GM19467 (cell line): ENCODE data around the gene S100A16.
"Not testable (repeated sequence)": the region's sequence is repeated elsewhere in the genome, so short reads cannot be mapped to it uniquely, and the experiment has no call there.

Experiments
- ATAC-seq: cut with Tn5 transposase; IDR thresholded peaks from one replicate; pipeline ENCODE4 v1.9.1; 2021; ENCODE audit warnings: mild to moderate bottlenecking, moderate library complexity; ENCODE audit not compliant: unreplicated experiment

The S100A16 gene

GRCh38 chr1:153588482-153588881, 24.5 kb downstream of the S100A16 start:
- no peak for ATAC-seq

DNA sequence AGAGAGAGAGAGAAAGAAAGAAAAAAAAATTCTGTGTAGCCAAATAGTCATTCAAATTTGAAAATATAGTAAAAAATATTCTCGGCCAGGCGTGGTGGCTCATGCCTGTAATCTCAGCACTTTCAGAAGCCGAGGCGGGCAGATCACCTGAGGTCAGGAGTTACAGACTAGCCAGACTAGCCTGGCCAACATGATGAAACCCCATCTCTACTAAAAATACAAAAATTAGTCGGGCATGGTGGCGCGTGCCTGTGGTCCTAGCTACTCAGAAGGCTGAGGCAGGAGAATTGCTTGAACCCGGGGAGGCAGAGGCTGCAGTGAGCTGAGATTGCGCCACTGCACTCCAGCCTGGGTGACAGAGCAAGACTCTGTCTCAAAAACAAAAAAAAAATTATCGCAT, 24.9 kb downstream of the S100A16 start:
- not testable (repeated sequence) for ATAC-seq

DNA sequence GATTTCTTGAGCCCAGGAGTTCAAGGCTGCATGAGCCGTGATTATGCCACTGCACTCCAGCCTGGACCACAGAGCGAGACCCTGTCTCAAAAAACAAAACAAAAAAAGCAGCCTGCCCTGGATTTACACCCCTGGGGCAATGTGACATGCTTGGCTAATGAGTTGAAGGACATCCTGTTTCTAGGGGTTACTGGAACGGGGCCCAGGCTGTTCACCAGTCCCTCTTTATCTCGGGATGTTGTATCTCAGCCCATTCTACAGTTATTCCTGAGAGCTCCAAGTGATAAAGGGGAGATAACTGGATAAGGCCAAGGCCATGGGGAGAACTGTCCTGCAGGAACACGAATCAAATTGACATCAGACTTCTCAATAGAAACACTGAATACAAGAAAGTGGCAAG, 25.6 kb downstream of the S100A16 start:
- ATAC-seq: no peak

- no peak for ATAC-seq
These were observed 26.6 kb downstream of the S100A16 start for GRCh38 chr1:153586347-153586746.

DNA sequence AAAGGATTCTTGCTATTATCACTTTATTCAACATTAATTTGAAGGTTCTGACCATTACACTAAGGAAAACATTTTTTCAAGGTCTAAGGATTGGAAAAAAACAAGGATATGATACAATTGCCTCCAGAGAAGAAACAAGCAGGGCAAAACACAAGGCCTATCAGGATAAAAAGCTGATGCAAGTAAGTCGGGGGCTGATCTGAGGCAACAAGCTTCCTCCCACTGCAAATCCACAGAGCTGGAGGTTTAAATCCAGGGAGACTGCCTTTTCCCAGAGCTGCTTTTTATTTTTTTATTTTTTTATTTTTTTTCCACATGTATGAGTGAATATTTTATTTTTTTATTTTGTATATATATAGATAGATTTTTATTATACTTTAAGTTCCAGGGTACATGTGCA, 27.9 kb downstream of the S100A16 start:
- ATAC-seq: no peak

GRCh38 chr1:153583976-153584375, 29.0 kb downstream of the S100A16 start:
- ATAC-seq: no peak

GRCh38 chr1:153583514-153583913, 29.4 kb downstream of the S100A16 start:
- not testable (repeated sequence) for ATAC-seq

- not testable (repeated sequence) for ATAC-seq
These were observed 30.1 kb downstream of the S100A16 start for GRCh38 chr1:153582836-153583235.

GRCh38 chr1:153578936-153579335, 34.0 kb downstream of the S100A16 start:
- ATAC-seq: no peak

DNA sequence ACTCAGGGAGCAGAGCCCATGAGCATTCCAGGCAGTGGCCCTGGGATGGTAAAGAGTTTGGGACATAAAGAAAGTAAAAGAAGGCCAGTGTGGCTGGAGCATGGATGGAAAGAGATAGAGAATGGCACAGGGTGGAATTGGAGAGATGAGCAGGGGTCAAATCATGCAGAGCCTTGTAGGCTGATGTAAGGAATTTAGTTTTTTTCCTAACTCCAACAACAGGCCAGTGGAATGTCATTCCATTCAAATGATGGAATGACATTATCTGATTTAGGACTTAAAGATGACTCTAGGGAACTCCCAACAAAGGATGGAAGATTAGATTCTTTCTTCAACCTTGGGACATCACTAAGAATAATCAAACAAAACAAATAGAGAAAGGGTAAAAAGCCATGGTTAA, 34.4 kb downstream of the S100A16 start:
- no peak for ATAC-seq

DNA sequence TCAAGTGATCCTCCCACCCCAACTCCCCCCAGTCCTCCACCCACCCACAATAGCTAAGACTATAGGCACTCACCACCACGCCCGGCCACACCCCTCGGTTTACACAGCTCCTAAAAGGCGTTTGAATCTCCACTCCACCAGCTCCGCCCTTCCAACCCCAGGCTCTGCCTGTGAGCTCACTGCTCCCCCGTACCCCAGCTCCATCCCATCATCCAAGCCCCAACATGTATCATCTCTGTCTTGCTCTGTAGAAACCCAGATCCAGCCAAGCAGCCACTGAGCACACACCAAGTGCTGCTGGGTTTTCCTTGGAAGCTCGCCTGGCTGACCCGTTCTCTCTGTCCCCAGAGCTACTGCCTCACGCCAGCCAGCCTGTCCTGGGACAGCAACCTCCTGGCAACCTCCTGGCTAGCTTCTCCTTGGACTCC, 35.3 kb downstream of the S100A16 start:
- no peak for ATAC-seq

DNA sequence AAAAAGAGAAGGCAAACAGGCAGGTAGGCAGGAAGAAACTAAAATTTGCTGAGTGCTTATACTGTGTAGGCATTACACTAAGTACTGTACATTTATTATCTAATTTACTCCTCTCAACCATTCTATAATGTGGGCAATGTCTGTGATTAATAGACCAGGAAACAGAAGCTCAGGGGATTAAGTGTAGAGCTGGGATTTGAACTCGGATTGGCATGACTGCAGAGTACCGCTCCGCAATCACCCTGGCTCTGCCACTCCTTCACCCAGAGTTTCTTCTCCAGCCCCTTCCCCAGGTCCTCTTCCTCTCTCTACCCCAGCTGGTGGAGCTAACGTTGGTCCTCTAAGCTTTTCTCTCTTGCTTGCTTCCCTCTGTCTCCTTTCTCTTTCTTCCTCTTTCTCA, 35.8 kb downstream of the S100A16 start:
- ATAC-seq: no peak

- ATAC-seq: not testable (repeated sequence)
These were observed 37.4 kb downstream of the S100A16 start for GRCh38 chr1:153575497-153575896.

DNA sequence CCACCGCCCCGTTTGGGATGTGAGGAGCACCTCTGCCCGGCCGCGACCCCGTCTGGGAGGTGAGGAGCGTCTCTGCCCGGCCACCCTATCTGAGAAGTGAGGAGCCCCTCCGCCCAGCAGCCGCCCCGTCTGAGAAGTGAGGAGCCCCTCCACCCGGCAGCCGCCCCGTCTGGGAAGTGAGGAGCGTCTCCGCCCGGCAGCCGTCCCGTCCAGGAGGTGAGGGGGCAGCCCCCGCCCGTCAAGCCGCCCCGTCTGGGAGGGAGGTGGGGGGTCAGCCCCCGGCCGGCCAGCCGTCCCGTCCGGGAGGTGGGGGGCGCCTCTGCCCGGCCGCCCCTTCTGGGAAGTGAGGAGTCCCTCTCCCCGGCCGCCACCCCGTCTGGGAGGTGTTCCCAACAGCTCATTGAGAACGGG, 37.9 kb downstream of the S100A16 start:
- ATAC-seq: not testable (repeated sequence)

GRCh38 chr1:153573351-153573750, 39.6 kb downstream of the S100A16 start:
- no peak for ATAC-seq

- peak; percentile 67 for ATAC-seq
These were observed 40.3 kb downstream of the S100A16 start for GRCh38 chr1:153572569-153573015.

DNA sequence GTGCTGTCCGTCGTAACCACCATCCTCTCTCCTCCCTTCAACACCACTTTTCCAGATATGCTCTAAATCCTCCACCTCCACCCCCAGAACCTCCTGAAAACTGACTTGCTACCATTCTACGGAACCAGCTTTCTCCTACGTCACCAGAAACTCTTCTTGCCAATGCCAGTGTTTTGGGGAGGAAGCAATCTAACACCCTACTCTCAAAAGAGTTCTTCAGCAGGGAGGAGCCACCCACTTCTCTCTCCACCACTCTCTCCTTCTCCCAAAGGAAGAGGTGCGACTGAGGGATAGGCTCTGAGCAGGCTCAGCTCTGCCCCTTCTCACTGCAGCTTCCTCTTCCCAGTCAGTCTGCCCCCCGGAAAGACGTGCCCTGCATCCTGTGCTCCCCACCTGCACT, 41.2 kb downstream of the S100A16 start:
- no peak for ATAC-seq

- no peak for ATAC-seq
These were observed 42.1 kb downstream of the S100A16 start for GRCh38 chr1:153570874-153571273.

DNA sequence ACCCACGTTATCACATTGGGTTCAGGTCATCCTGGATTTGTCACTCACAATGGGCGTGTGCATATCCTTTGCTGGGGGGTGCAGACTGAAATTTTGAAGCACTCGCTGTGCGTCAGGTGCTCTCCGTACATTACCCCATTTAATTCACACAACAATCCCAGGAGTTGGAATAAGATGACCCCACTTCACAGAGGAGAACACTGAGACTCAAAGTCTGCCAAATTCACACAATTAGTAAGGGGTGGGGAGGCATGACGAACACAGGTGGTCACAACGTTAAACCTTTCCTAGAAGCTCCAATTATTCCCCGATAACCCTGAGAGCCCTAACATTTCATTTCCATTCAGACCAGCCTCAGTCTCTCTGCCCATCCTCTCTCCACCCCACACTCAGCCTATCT, 43.5 kb downstream of the S100A16 start:
- no peak for ATAC-seq

DNA sequence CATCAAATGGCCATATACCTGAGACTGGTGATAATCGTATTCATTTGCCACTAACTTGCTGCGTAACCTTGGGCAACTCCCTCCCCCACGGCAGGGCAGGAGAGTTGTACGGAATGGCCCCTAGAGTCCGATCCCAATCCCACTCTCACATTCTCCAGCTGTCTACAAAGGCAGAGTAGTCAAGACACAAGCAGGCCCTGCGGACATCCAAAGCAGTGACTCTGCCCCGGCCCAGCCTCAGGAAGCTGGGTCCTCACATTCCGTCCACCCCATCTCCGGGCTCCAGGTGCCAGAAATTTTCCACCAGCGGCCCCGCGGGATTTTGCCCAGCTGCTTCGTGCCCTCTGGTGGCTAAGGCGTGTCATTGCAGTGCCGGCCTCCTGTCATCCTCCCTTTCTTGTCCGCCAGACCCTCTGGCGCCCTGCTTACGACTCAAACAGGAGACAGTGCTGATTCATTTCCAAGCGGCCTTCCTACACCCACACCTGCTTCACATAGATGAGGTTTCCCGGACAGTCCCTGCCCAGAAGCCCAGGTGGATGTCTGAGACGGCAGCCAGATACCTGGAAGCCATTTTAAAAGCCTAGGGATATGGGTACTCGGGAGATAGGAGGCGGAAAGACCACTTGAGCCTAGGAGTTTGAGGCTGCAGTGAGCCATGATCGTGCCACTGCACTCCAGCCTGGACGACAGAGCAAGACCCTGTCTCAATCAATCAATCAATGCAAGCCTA, 44.4 kb downstream of the S100A16 start:
- ATAC-seq: no peak

DNA sequence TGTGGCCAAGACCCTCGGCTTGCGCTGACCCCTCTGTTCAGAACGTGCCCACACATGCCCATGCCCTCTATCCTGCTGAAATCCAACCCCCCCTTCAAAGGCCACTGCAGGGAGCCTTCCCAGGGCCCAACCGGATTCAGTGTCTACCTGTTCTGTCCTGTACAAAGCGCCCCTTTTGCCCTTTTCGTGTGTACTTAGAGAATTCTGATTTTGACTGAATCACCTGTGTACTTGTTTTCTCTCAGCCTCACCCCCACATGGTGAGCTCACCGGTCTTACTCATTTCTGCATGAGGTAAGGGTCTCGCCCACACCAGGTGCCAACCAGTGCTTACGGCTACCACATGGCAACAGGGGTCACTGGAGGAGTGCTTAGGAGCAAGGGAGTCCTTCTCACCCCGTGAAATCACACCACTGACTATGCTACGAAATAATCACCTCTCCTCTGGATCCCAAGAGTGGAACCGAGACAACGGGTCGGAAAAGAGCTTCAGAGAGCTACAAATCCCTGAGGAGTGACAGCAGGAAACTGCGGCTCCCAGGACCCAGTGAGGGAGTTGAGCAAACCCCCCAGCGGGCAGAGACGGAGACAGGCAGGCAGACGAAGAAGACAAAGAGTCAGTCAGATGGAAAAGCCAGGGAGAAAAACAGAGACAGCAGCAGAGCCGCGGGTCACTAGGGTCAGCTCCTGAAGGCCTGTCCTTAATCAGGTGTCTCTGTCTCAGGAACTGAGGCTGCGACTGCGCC, 45.1 kb downstream of the S100A16 start:
- no peak for ATAC-seq
